GM21367 (cell line): ENCODE results near the gene IRF5.
"Not testable (repeated sequence)": the region's sequence is repeated elsewhere in the genome, so short reads cannot be mapped to it uniquely, and the experiment has no call there.

Source experiments
- ATAC-seq: cut with Tn5 transposase; IDR thresholded peaks from one replicate; pipeline ENCODE4 v1.9.1; 2021; ENCODE audit not compliant: unreplicated experiment

The IRF5 gene

GRCh38 chr7:128906001-128906765 lies 31.5 kb upstream of the IRF5 start:
- no peak for ATAC-seq

GRCh38 chr7:128906766-128907559 lies 30.8 kb upstream of the IRF5 start:
- no peak for ATAC-seq

- ATAC-seq: no peak
Measured at GRCh38 chr7:128908750-128909624, 28.7 kb upstream of the IRF5 start.

- no peak for ATAC-seq
Measured at GRCh38 chr7:128909625-128910568, 27.8 kb upstream of the IRF5 start.

- ATAC-seq: no peak
Measured at GRCh38 chr7:128910569-128910945, 27.2 kb upstream of the IRF5 start, which contains the start of gene KCP. Gene KCP, minus strand, starts transcription at chr7:128910709. Its CDS starts 33 bp downstream, at chr7:128910676.

GRCh38 chr7:128911423-128912031 lies 26.2 kb upstream of the IRF5 start:
- no peak for ATAC-seq

- ATAC-seq: no peak
Measured at GRCh38 chr7:128912281-128912680, 25.4 kb upstream of the IRF5 start.

GRCh38 chr7:128912709-128913495 lies 24.8 kb upstream of the IRF5 start:
- not testable (repeated sequence) for ATAC-seq

- ATAC-seq: no peak
Measured at GRCh38 chr7:128913870-128914565, 23.7 kb upstream of the IRF5 start.

- ATAC-seq: no peak
Measured at GRCh38 chr7:128914566-128915151, 23.1 kb upstream of the IRF5 start.

GRCh38 chr7:128915271-128915819 lies 22.4 kb upstream of the IRF5 start:
- no peak for ATAC-seq

- ATAC-seq: no peak
Measured at GRCh38 chr7:128915841-128916642, 21.7 kb upstream of the IRF5 start.

GRCh38 chr7:128916643-128916915 lies 21.1 kb upstream of the IRF5 start:
- ATAC-seq: no peak

GRCh38 chr7:128917122-128917521 lies 20.6 kb upstream of the IRF5 start:
- no peak for ATAC-seq

GRCh38 chr7:128918016-128918665 lies 19.6 kb upstream of the IRF5 start:
- ATAC-seq: no peak

- no peak for ATAC-seq
Measured at GRCh38 chr7:128919241-128919640, 18.5 kb upstream of the IRF5 start.
